Lung microvascular endothelial cell (primary cell): ENCODE data around the gene ANXA1. TPM values are rescaled to one million over a fixed set of nuclear protein-coding genes. Genes with fewer than 3 reads are reported as not detected.
A peak's percentile ranks its signal among the peaks of the same experiment; 100 is the strongest.
"Not testable (repeated sequence)": the region's sequence is repeated elsewhere in the genome, so short reads cannot be mapped to it uniquely, and the experiment has no call there.

Source experiments
- DNase-seq, 2 donors: peaks; one replicate each; pipeline versions ENCODE4 v3.0.0 to v3.0.0-alpha.2; 2010; ENCODE audit warnings: low read depth in 2 of 2
- total RNA-seq: library from RNA; depleted of rRNA; stranded (reverse); fragments of >200 nt; gene quantifications from 2 replicates; pipeline ENCODE4 v1.2.1, GENCODE V29; 2014

ANXA1 gene
- total RNA-seq, 1 donor from 2014 or later = 311 TPM

GRCh38 chr9:73167614-73168013 lies 15.9 kb downstream of the ANXA1 start:
- DNase-seq = no peak

DNA sequence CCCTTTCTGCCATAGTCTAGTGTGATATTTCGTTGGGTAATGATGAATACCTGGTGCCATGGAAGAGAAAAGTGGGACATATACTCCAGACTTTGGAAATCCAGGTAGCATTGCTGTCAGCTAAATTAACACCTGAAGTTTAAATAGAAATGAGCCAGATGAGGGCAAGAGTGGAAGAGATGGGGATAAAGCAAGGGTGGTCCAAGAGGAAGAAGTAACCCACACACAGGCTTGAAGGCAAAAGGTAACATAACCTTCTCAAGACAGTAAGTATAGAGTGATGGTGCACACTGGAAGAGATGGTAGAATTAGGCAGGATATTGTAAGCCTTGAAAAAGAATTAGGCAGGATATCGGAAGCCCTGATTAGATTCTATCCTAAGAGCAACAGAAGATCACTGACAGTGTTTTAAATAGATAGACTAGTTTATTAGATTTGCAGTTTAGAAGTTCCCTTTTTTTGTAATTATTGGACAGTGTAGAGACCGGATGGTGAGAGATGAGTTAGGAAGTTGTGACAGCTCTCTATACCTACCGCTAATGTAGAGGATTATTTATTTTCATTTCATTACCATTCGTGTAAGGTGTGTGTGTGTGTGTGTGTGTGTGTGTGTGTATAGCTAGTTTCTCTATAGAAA lies 16.8 kb downstream of the ANXA1 start:
- no peak for DNase-seq

DNA sequence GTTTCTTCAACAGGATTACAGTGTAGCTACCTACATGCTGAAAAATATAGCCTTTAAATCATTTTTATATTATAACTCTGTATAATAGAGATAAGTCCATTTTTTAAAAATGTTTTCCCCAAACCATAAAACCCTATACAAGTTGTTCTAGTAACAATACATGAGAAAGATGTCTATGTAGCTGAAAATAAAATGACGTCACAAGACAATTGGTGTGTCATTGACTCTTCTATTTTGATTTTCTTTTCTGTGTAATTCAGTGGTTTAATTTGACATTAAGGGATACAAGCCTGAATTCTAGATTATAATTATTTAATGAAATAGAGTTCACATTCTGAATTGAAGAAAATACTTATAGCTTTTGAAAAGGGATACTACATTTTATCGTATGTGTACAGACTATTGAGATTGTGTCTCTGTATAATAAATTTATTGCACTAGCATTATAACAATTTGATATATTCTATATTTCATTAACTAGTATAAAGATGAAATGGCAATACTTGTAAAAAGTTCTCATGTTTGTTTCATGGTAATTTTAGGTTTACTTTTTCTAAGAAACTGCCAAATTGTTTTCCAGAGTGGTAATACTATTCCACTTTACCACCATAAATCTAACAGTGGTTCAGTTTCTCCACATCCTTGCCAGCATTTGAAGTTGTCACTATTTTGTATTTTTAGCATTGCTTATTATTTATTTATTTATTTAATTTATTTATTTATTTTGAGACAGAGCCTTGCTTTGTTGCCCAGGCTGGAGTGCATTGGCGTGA lies 18.7 kb downstream of the ANXA1 start:
- no peak for DNase-seq

GRCh38 chr9:73172901-73173215 lies 21.2 kb downstream of the ANXA1 start:
- DNase-seq = no peak

DNA sequence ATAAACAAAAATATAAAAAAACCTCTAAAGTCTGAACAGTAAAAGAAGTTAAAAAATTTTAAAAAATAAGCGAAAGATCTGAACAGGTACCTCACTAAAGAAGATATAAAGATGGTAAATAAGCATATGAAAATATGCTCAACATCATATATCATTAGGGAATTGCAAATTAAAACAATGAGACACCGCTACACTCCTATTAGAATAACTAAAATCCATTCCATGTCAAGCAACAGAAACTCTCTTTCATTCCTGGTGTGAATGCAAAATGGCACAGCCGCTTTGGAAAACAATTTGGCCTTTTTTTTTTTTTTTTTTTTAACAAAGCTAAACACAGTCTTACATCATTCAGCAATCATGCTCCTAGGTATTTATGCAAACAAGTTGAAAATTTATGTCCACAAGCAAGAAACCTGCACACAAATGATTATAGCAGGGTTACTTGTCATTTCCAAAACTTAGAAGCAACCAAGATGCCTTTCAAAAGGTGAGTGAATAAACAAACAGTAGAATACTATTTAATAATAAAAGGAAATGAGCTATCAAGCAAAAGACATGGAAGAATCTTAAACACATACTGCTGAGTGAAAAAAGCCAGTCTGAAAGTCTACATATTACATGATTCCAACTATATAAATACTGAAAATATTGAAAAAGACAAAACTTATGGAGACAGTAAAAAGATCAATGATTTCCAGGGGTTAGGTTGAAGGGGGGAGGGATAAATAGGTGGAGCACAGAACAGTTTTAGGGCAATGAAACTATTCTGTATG lies 22.1 kb downstream of the ANXA1 start:
- DNase-seq = no peak

DNA sequence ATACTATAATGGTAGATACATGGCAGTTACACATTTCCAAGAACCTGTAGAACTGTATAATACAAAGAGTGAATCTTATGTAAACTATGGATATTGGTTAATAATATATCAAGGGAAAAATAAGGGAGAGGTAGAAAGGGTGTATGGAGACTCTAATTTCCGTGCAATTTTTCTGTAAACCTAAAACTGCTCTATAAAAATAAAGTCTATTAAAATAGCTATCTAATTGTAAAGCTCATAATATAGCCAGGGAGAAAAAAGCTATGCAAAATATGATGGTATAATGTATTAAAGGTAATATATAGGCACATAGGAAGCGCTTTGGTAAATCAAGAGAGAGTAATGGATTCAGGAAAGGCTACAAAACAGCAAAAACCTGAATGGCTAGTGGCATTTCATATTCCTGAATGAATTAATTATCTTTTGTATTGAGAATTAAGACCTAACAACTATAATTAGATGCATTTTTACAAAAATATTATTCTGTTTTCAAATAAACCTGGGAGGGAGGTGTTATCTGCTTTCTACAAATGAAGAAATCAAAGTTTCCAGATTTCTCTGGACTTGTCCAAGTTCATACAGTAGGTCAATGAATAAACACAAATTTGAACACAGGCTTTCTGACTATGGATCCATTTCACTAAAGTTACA lies 22.8 kb downstream of the ANXA1 start:
- DNase-seq = no peak

DNA sequence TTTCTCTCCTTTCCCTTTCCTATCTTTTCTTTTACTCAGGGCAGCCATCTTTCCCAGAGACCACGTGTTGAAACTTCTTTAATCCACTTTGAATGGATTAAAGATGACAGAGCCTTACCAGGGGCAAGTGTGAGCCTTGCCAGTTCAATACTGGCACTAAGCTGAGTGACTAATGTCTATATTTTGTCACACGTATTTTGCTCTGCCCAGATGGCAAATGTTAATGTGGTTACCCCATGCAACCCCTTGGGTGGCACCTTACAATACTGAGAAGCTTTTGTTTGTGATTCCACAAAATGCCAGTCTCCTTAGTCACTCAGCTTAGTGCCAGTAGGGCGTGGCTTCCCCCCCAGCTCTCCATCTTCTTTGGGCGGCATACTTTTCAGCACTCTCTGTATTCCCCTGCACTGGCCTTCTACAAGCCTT lies 24.8 kb downstream of the ANXA1 start:
- peak in 1 of 2 donors; percentile 42 for DNase-seq

GRCh38 chr9:73178044-73178443 lies 26.4 kb downstream of the ANXA1 start:
- DNase-seq = no peak

- no peak for DNase-seq
These were observed 27.9 kb downstream of the ANXA1 start for GRCh38 chr9:73179589-73179988.

GRCh38 chr9:73180403-73180802 lies 28.7 kb downstream of the ANXA1 start:
- peak; percentile 36 to 60 for DNase-seq

- DNase-seq = no peak
These were observed 31.3 kb downstream of the ANXA1 start for GRCh38 chr9:73182928-73183327.

- DNase-seq = no peak
These were observed 31.8 kb downstream of the ANXA1 start for GRCh38 chr9:73183428-73183827.

GRCh38 chr9:73183917-73184861 lies 32.5 kb downstream of the ANXA1 start:
- peak; percentile 62 to 76 for DNase-seq

- not testable (repeated sequence) for DNase-seq
These were observed 39.4 kb downstream of the ANXA1 start for GRCh38 chr9:73191109-73191508.

DNA sequence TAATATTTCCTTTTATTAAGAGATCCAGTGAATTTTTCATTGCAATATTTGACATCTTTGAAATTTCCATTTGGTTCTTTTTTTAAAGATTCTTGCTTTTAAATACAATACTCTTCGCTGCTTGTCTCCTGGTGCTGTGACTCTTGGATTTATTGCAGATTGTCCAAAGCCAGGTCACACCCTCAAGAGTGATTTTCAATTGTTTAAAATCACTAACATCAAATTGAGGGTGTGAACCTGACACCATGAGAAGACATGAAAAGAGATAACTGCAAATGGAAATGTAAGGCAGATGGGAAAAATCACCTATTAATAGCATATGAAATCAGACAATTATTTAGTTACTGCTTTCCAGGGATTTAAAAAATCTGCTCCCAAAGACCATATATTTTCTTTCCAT lies 42.6 kb downstream of the ANXA1 start:
- no peak for DNase-seq

- no peak for DNase-seq
These were observed 47.8 kb downstream of the ANXA1 start for GRCh38 chr9:73199448-73199847.

DNA sequence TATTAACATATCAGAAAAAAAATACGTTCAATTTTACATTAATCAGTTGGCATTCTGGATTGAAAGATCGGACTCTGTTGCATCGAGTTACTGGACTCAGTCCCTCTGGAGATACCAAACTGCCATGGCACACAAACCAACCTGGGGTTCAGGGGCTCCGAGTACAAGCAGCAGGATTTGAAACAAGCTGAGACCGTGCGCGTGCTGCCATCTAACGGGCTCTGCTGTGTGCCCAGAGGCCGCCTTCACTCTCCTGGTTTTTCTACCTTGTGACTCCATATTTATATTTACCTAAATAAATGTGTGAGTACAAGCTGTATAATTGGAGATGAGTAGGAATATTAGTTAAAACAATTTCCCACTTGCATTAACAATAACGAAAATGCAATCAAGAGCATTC lies 48.2 kb downstream of the ANXA1 start:
- DNase-seq = peak in 1 of 2 donors; percentile 25

GRCh38 chr9:73200694-73201452 lies 49.2 kb downstream of the ANXA1 start:
- DNase-seq = peak; percentile 41 to 51

GRCh38 chr9:73202980-73203379 lies 51.3 kb downstream of the ANXA1 start:
- DNase-seq = no peak

DNA sequence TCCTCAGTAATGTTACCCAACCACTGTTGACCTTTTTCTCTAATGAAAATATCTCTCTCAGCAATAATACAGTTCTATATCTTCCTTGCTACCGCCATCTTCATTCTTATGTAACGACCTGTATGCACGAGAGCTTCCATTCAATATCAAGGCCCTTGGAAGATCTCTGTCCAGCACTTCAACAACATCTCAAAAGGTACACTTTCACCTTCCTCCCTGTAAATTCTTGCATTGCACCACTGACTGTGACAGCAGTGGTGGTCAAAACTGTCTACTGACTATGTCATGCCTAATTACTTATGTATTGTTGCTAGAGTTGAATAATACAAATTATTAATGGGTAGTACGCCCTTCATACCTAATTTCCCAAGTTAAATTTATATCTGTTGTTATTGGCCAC lies 53.3 kb downstream of the ANXA1 start:
- no peak for DNase-seq
